Subcutaneous adipose tissue (tissue), 4 donors: Measurements from ENCODE around the gene NFIB. TPM values are rescaled to one million over a fixed set of nuclear protein-coding genes. Genes with fewer than 3 reads are reported as not detected.

Experiments used
- total RNA-seq, 4 donors: library from RNA; depleted of rRNA; stranded (reverse); fragments of >200 nt; gene quantifications; one replicate each; pipeline ENCODE4 v1.1.0, GENCODE V29; 2016
- TF ChIP-seq, protein P1 (sequence below): fragments of 450-650 bp; IDR thresholded peaks from one replicate; pipeline ENCODE4 v1.5.1; 2016; ENCODE audit warnings: low read depth, mild to moderate bottlenecking, control low read depth, antibody characterized with exemption, moderate library complexity

NFIB gene
- total RNA-seq, 4 donors from 2014 or later = 79.2 to 215 (median 126) TPM

DNA sequence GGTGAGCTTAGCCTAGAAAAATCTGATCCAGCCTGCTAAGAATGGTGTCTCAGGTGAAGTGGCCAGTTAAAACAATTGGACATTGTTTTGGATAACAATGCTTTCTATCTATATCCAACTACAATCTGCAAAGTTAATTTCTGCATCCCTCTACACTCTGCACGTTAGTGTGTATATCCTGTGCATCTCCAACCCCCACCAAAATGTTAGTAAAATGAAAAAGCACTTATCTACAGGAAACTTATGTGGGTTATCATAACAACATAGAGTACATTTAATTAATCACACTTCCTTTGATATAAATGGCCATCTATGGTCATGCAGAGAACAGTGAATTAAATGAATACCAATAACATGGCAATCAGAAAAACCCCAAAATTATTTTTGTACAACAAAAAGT, 158.7 kb downstream of the NFIB start:
- TF ChIP-seq, protein P1, sequence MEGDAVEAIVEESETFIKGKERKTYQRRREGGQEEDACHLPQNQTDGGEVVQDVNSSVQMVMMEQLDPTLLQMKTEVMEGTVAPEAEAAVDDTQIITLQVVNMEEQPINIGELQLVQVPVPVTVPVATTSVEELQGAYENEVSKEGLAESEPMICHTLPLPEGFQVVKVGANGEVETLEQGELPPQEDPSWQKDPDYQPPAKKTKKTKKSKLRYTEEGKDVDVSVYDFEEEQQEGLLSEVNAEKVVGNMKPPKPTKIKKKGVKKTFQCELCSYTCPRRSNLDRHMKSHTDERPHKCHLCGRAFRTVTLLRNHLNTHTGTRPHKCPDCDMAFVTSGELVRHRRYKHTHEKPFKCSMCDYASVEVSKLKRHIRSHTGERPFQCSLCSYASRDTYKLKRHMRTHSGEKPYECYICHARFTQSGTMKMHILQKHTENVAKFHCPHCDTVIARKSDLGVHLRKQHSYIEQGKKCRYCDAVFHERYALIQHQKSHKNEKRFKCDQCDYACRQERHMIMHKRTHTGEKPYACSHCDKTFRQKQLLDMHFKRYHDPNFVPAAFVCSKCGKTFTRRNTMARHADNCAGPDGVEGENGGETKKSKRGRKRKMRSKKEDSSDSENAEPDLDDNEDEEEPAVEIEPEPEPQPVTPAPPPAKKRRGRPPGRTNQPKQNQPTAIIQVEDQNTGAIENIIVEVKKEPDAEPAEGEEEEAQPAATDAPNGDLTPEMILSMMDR = no peak

DNA sequence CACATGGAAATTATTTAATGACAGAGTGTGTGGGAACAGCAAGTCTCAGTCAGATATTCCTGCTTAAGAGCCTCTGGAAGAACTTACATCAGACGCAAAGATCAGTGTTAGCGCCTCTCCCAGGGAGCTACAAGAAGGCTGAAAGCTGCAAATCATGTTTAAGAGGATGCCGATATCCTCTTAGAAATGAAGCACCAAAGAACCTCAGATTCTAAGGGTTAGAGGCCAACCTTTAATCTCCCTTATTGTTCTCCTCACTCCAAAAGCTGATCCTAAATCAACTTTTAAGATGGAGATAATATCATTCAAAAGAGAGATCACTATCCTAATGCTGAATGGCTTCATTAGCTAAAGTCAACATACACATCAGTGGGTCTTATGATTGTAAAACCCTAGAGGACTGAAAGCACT, 160.6 kb downstream of the NFIB start:
- TF ChIP-seq, protein P1 = no peak

DNA sequence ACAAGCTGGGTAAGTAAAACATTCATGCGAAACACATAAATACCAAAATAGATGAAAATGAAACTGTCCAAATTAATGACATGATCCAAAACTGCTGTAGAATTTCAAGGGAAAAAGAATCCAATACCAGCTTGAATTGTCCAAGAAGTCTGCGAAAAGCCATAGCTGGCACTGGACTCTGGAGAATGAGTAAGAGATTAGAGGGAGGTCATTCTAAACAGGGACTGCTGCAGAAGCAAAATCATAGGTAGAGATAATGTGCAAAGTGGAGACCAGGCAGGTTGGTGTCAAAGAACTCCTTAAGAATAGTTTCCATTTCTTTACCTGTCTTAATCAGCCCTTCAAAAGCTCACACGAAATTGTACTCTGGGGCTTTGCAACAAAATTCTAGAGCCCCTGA, 162.5 kb downstream of the NFIB start:
- TF ChIP-seq, protein P1 = no peak

DNA sequence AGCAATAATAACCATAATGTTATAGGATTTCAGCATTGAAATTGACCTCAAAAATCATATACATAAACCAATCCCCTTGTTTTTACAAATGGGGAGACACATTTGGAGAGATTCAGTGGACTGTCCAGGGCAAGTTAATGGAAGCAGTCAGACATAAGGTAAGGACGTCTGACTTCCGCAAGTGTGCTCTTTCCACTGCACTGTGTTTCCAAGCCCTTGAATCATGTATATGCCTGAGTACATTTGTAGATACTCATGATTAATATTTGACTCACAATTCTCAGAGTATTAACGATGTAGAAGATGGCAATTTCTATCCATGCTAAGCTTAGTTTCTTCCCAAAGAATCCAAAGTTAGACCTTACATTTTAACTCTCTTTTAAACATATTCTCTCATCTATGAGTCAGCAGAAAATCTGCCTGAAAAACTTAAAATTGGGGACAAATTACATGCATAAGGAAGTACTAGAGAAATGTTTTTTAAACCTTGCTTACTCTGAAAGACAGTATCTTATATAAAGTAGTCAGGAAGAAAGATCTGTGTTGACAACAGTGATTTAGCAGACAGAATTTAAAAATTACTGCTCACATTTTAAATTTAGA, 165.3 kb downstream of the NFIB start:
- TF ChIP-seq, protein P1 = no peak

DNA sequence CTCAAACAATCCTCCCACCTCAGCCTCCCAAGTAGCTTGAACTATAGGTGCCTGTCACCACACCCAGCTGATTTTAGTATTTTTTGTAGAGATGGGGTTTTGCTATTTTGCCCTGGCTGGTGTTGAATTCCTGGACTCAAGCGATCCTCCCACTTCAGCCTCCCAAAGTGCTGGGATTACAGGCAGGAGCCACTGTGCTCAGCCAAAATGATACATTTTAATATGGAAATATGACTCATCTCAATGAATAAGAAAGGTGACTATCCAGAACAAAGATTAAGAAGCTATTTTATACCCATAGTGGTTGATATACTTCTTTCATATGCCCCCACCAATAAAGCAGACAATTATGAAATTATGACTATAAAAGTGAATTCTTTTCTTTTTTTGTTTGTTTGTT, 166.2 kb downstream of the NFIB start:
- TF ChIP-seq, protein P1 = no peak

DNA sequence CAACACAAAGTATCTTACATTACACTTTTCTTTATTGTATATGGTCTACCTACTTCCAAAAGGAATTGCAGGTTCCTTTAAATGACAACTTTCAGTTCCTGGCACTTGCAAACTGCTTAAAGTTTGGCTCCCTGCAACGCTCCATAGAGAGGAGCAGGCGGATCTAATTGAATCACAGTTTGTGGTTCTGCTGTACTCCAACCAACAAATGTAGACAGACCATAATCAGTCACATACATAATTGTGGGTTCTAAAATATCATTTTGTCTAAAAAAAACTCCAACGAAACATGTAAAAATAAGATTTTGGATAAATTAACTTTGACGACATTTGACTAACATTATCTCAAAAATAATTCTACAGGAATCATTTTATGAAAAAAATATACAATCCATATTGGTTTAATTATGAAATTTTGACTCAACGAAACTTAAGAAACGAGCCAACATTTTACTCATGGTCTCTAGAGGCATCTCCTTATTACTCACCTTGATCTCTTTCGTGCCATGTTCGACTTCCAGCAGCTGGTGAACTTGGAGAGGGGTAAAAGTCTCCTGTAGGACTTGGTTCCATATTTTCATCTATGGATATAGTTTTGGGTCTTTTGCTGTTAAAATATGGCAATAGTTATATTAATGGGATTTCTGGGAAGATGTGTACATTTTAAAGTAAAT, 167.6 kb downstream of the NFIB start:
- TF ChIP-seq, protein P1 = no peak

DNA sequence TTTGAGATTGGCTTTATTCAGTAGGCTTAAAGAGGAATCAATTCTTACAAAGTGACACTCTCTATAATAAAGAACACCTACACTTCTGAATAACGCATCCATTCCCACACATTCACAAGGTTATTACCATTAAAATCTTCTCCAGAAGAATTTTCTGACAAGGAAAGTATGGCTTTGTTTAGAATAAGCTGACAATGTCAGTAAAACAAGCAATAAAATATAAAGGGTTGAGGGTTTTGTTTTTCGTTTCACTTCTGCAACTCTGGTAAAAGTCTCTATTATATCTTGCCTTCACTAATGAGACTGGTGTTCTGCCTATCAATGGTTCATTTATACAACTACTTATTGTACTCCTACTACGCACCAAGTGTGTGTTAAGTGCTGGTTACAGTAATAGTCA, 169.7 kb downstream of the NFIB start:
- TF ChIP-seq, protein P1 = no peak
